A549 (cell line): ENCODE measurements around the gene MAGEA2.

Experiments
- CBX8 ChIP-seq: fragments of 200-600 bp; sonication (generic); IDR thresholded peaks from 2 replicates; pipeline ENCODE4 v1.6.1; 2016
- CTCF ChIP-seq: fragments of >200 bp; sonication (Bioruptor Twin); formaldehyde crosslinking; IDR thresholded peaks from 3 replicates; pipeline ENCODE4 v1.5.1; 2016
- FOSL2 ChIP-seq, 2 experiments: fragments of 450-650 bp in 1 of 2; fragments of >200 bp in 1 of 2; sonication (Bioruptor Twin) in 1 of 2; formaldehyde crosslinking; IDR thresholded peaks; 2 replicates each; pipeline versions ENCODE4 v1.5.0 to v1.6.1; 2016 to 2020; ENCODE audit warnings: mild to moderate bottlenecking in 1 of 2, moderate library complexity in 1 of 2
- KDM1A ChIP-seq: fragments of 200-600 bp; sonication (generic); IDR thresholded peaks from 2 replicates; pipeline ENCODE4 v1.6.1; 2016; ENCODE audit warnings: low read depth, mild to moderate bottlenecking
- MAFK ChIP-seq: fragments of 450-650 bp; IDR thresholded peaks from 2 replicates; pipeline ENCODE4 v1.6.1; 2014; ENCODE audit not compliant: partially characterized antibody
- POLR2A ChIP-seq: IDR thresholded peaks from 2 replicates; pipeline ENCODE4 v1.6.1; 2012; ENCODE audit warnings: mild to moderate bottlenecking, low read length
- POLR2AphosphoS2 ChIP-seq: conservative IDR thresholded peaks from 2 replicates; pipeline ENCODE4 v1.6.1; 2012; ENCODE audit warnings: low read length, improper control_type of control experiment, inconsistent platforms
- RAD21 ChIP-seq, 2 experiments: fragments of >200 bp in 1 of 2; sonication (Bioruptor Twin) in 1 of 2; formaldehyde crosslinking in 1 of 2; IDR thresholded peaks in 1 of 2; conservative IDR thresholded peaks in 1 of 2; 2 replicates in 1 of 2; 3 replicates in 1 of 2; pipeline ENCODE4 v1.6.1; 2012 to 2018; ENCODE audit warnings: inconsistent platforms in 1 of 2
- REST ChIP-seq: fragments of 200-600 bp; sonication (generic); IDR thresholded peaks from 2 replicates; pipeline ENCODE4 v1.6.1; 2016; ENCODE audit warnings: antibody characterized with exemption, mild to moderate bottlenecking, moderate library complexity

- TF ChIP-seq CTCF, result no peak
- TF ChIP-seq RAD21 (conservative IDR thresholded peaks at IDR 0.05 in 1 of 2, IDR thresholded peaks at IDR 0.05 in 1 of 2), result no peak
- no peak for TF ChIP-seq CBX8
- no peak for TF ChIP-seq KDM1A
- no peak for TF ChIP-seq POLR2AphosphoS2
- no peak for TF ChIP-seq POLR2A
- no peak for TF ChIP-seq MAFK
- TF ChIP-seq REST, result no peak
- no peak for TF ChIP-seq FOSL2 (IDR thresholded peaks at IDR 0.05)
- no peak for TF ChIP-seq FOSL2 (CRISPR knock-in tag; IDR thresholded peaks at IDR 0.05)
Observed at GRCh38 chrX:152798945-152799344, 45.3 kb upstream of the MAGEA2 start.
